GM12875 (cell line): Measurements from ENCODE around the gene SIRPB2.

ENCODE experiments used
- H3K4me3 ChIP-seq: one replicate; pipeline ENCODE4 v1.5.1; 2011; ENCODE audit warnings: low read depth, low read length, control low read depth
- TF ChIP-seq, protein P1 (sequence below): IDR thresholded peaks from 2 replicates; pipeline ENCODE4 v1.5.1; 2011; ENCODE audit warnings: low read depth, mild to moderate bottlenecking, control low read depth, inconsistent platforms, low read length, moderate library complexity, borderline replicate concordance; ENCODE audit not compliant: insufficient read depth

Gene SIRPB2

DNA sequence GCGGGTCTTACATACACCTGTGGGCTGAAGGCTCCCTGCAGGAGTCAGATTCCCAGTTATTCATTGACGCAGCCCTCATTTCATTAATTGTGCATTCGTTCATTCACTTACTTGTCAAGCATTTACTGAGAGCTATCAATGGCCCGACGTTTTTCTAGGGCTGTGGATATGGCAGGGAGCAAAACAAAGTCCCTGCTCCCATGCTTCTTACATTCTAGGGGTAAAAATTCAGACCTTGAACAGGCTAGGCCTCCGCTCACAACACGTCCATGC, 24.2 kb downstream of the SIRPB2 start:
- no peak overlapping the region for H3K4me3 ChIP-seq
- TF ChIP-seq, protein P1, sequence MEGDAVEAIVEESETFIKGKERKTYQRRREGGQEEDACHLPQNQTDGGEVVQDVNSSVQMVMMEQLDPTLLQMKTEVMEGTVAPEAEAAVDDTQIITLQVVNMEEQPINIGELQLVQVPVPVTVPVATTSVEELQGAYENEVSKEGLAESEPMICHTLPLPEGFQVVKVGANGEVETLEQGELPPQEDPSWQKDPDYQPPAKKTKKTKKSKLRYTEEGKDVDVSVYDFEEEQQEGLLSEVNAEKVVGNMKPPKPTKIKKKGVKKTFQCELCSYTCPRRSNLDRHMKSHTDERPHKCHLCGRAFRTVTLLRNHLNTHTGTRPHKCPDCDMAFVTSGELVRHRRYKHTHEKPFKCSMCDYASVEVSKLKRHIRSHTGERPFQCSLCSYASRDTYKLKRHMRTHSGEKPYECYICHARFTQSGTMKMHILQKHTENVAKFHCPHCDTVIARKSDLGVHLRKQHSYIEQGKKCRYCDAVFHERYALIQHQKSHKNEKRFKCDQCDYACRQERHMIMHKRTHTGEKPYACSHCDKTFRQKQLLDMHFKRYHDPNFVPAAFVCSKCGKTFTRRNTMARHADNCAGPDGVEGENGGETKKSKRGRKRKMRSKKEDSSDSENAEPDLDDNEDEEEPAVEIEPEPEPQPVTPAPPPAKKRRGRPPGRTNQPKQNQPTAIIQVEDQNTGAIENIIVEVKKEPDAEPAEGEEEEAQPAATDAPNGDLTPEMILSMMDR = no peak

DNA sequence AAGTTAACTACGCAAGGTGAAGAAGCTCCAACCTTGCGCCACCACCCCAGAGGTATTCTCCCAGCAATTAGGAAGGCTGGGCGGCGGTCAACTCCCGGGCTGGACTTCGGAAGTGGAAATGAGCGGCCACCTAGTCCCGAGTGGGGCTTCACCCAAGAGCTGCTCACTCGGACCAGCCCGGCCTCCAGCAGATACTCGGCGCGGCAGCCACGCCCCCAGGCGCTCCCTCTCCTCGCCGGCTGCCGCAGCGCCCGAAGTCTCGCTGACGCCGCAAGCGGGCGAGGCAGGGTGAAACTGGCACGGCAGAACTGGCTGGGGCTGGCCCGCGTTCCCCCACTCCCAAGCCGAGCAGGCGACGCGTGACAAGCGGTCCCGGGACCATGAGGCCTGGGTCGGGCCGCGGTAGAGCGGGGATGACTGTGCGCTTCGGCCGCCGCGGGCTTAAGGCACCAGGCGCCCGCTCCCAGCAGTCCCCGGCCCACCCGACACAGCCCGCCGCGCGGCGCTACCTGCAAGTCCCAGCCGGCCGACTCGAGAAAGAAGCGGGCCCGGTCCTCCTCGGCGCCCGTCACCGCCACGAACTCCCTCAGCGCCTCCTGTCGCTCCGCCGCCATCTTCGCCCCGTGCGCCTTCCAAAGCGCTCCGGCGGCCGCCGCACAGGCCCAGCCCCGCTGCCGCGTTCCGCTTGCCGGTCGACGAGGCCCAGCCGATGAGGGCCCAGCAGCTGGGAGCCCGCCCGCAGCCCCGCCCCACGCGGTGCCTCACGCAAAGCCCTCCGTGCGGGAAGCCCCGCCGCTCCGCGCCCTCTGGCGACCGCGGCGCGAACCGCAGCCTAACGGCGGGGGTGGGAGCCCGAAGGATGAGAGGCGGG, 24.8 kb downstream of the SIRPB2 start, which contains the start of gene NSFL1C:
Gene NSFL1C (minus strand): TSS at position 639 of the 871 bp plus-strand sequence. CDS start 25 bp downstream, at position 614.
- peak within 1 kb of the TSS; percentile 79 for H3K4me3 ChIP-seq
- TF ChIP-seq, protein P1 = peak; percentile 100

DNA sequence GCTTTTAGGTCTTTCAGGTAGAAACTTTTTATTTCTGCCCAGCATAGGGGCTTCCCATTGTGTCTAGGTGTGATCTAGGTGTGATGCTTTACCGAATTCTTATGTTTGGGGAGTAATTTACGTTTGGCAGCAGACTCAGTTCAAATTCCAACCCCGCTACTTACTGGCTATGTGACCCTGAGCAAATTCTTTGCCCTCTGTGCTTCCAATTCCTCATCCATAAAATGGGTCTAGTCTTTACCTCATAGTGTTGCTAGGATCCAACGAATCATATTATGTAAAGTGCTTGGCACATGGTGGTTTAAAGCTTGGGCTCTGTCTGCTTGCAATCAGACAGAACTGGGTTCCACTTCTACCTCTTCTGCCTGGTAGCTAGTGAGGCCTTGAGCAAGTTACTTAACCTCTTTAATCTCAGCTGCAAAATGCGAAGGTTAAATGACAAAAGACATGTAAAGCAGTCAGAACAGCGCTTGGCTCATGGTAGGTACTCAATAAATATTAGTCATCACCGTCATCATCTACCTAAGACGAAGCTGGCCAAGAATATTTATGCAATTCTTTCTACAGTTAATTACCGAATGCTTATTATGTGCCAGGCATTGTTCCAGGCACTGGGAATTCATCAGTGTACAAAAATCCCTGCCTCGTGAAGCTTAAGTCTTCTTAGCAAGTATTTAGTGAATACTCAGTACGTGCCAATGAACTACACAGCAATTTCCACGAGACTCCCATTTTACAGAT, 25.6 kb downstream of the SIRPB2 start:
- TF ChIP-seq, protein P1 = no peak
- peak overlapping the region; percentile 79 for H3K4me3 ChIP-seq

DNA sequence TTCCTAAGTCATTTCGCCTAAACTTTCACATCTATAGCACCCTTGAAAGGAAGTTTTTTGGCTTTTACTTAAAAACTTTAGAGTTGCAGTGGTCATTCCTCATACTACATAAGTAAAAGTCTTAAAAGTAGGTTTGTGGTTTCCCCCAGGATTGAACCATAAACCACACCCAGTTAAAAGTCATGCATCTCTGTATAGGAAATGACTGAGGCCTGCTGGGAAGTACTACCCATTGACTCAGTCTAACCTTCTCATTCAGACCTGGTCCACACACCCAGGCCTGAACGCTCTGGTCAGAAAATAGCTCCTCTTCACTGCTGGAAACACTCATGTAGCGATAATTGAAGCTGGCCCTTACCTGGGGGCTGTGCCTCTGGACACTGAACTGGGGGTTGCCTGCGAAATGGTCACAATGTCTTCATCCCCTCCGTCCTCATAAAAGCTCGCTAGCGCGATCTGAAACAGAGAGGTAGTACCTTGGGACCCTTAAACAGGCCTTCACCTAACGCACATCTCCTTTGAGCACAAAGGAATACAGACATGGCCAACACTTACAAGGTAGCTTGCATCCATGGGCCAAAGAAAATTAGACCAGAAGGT, 27.1 kb downstream of the SIRPB2 start:
- H3K4me3 ChIP-seq = no peak overlapping the region
- TF ChIP-seq, protein P1 = no peak

DNA sequence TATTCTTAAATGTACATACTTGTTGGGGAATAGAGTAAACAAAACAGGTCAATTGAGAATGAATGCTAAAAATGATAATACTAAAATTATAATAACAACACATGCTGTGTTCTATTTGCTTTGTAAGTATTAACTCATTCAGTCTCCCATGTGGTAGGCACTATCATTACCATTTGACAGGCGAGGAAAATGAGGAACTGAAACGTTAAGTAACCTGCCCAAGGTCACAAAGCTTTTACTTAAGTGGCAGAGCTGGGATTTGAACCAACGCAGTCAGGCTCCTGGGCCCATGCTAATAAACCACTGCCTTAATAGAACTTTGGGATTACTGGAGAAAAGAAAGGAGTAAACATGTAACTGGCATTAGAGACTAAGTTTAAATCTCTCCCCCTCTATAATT, 28.4 kb downstream of the SIRPB2 start:
- H3K4me3 ChIP-seq = no peak overlapping the region
- TF ChIP-seq, protein P1 = no peak

DNA sequence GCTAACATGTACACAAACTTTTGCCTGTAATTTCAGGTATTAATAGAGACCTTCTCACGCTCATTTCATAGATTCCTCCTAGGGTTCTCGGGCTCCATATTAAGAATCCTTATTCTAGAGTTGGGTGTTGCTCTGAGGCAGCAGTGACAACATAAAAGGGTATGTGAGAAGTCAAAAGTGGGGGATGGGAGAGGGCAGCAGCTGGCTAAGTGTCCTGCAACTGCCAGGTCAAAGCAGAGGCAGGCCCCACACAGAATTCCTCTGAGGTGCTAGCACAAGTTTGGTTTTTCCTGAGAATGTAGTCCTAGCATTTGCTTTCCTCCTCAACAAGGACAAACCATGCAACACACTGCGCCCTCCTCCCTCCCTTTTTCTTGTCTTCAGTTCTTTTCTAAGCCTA, 29.2 kb downstream of the SIRPB2 start:
- TF ChIP-seq, protein P1 = no peak
- no peak overlapping the region for H3K4me3 ChIP-seq
